T-helper 17 cell (primary cell): ENCODE results near the gene FAM72C. TPM values are rescaled to one million over a fixed set of nuclear protein-coding genes. Genes with fewer than 3 reads are reported as not detected.
"Not testable (repeated sequence)": the region's sequence is repeated elsewhere in the genome, so short reads cannot be mapped to it uniquely, and the experiment has no call there.

Experiments used
- ATAC-seq: fragments of 150-1000 bp; cut with Tn5 transposase; 2 replicates; pipeline ENCODE4 v1.10.0; 2021; ENCODE audit warnings: mild to moderate bottlenecking, moderate library complexity
- DNase-seq, 3 donors: peaks; one replicate each; pipeline versions ENCODE4 v3.0.0 to v3.0.0-alpha.2; 2020 to 2021
- H3K9me3 ChIP-seq: one replicate; pipeline ENCODE4 v1.7.0; 2013; ENCODE audit warnings: low read length, mild to moderate bottlenecking; ENCODE audit not compliant: control insufficient read depth, poor library complexity, severe bottlenecking
- H3K27ac Mint-ChIP-seq: one replicate; pipeline ENCODE4 v1.8.0; 2022; ENCODE audit warnings: mild to moderate bottlenecking, moderate library complexity, mixed read lengths
- H3K27me3 Mint-ChIP-seq: one replicate; pipeline ENCODE4 v1.8.0; 2022; ENCODE audit warnings: mixed read lengths
- H3K36me3 Mint-ChIP-seq: one replicate; pipeline ENCODE4 v1.8.0; 2022; ENCODE audit warnings: low read depth, mixed read lengths
- H3K4me1 Mint-ChIP-seq: one replicate; pipeline ENCODE4 v1.8.0; 2022; ENCODE audit warnings: mild to moderate bottlenecking, mixed read lengths
- H3K4me3 Mint-ChIP-seq: one replicate; pipeline ENCODE4 v1.8.0; 2022; ENCODE audit warnings: mild to moderate bottlenecking, moderate library complexity, mixed read lengths
- total RNA-seq, 4 donors: library from RNA in 2 of 4; stranded (reverse) in 2 of 4; gene quantifications; one replicate each; pipeline ENCODE4 v1.2.3 and lab custom pipeline; 2022 to 2026

Gene FAM72C
- total RNA-seq, 2 donors from 2014 or later: 0.30 TPM; not detected in 1

DNA sequence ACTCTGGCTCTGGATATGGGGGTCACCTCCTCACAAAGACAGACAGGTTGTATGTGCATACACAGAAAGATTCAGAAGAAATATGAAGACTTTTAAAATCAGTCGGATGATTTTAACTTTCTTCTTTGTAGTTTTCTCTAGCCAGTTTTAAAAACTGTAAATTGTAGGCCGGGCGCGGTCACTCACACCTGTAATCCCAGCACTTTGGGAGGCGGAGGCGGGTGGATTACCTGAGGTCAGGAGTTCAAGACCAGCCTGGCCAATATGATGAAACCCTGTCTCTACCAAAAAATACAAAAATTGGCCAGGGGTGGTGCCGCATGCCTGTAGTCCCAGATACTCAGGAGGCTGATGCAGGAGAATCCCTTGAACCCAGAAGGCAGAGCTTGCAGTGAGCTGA is 58.1 kb downstream of the FAM72C start:
- H3K36me3 Mint-ChIP-seq, H3K27ac Mint-ChIP-seq, H3K9me3 ChIP-seq, H3K27me3 Mint-ChIP-seq, DNase-seq, ATAC-seq, H3K4me3 Mint-ChIP-seq, H3K4me1 Mint-ChIP-seq: not testable (repeated sequence)
